IPS-20b (cell line): Measurements from ENCODE around the gene SCO2.

Experiments used
- H3K27ac ChIP-seq: one replicate; pipeline ENCODE4 v1.5.1; 2013; ENCODE audit warnings: low read length
- H3K27me3 ChIP-seq: 2 replicates; pipeline ENCODE4 v1.6.1; 2013; ENCODE audit warnings: mild to moderate bottlenecking, low read length, inconsistent platforms; ENCODE audit not compliant: insufficient read depth
- H3K36me3 ChIP-seq: 2 replicates; pipeline ENCODE4 v1.6.1; 2013; ENCODE audit warnings: low read depth, mild to moderate bottlenecking, inconsistent platforms, low read length, moderate library complexity; ENCODE audit not compliant: insufficient read depth
- H3K4me1 ChIP-seq: 2 replicates; pipeline ENCODE4 v1.6.1; 2013; ENCODE audit warnings: mild to moderate bottlenecking, control low read depth, inconsistent platforms, low read length, moderate library complexity; ENCODE audit not compliant: insufficient read depth
- H3K4me3 ChIP-seq: 2 replicates; pipeline ENCODE4 v1.5.1; 2013; ENCODE audit warnings: mild to moderate bottlenecking, low read length, inconsistent platforms
- H3K9ac ChIP-seq: 2 replicates; pipeline ENCODE4 v1.6.1; 2013; ENCODE audit warnings: low read depth, mild to moderate bottlenecking, inconsistent platforms, low read length, moderate library complexity
- H3K9me3 ChIP-seq: 2 replicates; pipeline ENCODE4 v1.6.1; 2013; ENCODE audit warnings: mild to moderate bottlenecking, low read depth, low read length, inconsistent platforms; ENCODE audit not compliant: insufficient read depth

SCO2 gene, protein sequence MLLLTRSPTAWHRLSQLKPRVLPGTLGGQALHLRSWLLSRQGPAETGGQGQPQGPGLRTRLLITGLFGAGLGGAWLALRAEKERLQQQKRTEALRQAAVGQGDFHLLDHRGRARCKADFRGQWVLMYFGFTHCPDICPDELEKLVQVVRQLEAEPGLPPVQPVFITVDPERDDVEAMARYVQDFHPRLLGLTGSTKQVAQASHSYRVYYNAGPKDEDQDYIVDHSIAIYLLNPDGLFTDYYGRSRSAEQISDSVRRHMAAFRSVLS

DNA sequence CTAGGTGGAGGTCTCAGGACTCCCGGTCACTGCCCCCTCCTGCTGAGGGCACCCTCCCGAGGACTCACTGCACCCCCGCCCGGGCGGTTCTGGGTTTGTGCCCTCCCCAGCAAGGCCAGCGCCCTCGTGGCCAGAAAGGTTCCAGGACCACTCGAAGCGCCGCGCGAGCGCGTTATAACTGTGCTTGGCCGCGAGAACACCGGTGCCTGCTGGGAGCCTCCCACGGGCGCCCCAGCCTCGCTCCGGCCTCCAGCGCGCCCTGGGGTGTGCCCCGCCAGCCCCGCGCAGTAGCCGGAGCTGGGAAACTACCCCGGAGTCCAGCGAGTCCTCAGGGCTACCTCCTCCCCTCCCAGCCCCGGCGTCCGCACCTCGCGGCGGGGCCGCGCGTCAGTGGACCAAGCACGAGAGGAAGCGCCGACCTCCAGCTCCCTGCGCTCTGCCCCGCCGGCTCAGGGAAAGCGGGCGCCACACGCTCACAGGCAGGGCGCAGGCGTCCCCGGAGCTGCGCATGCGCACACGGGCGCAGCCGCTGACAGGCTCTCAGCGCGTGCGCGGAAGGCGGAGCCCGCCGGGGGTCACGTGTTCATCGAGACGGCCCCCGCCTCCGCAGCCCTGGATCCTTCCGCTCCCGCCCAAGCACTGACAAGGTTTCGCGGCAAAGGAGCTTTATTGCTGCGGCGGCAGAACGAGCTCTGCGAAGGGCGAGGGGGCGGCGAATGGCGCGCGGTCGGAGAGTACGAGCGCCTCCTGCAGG is at the start of gene SCO2:
Gene SCO2, minus strand, starts transcription at position 495 of the 754 bp plus-strand sequence. CDS start 1,187 bp downstream, outside the sequence.
- H3K27ac ChIP-seq: no peak within 1 kb of the TSS
- H3K4me3 ChIP-seq: peak within 1 kb of the TSS; percentile 77
- peaks cover 39% of the 10 kb centered on the region for H3K27me3 ChIP-seq
- no peaks in the 10 kb centered on the region for H3K9me3 ChIP-seq
- H3K9ac ChIP-seq: peak within 1 kb of the TSS; percentile 83; the same call in 1 of the 2 replicates
- peaks cover 37% of the 10 kb centered on the region for H3K36me3 ChIP-seq
- peaks cover 3% of the 10 kb centered on the region; the same call in 1 of the 2 replicates for H3K4me1 ChIP-seq

DNA sequence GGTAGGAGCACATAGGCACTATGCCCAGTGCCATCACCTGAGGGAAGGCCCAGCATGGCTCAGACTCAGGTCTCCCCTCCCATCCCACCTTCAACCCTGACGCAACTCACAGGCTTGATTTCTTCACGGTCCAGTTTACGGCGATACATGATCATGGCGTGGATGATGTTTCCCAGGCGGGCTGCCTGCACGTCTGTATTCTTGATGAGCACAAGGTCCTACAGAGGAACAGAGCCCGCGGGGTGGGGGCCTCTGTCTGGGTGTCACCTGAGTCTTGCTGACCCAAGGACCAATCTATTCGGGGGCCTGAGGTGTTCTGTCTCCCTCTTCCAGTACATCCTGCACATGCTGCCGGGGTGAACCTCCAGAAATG is 49.0 kb upstream of the SCO2 start:
- H3K36me3 ChIP-seq: peaks cover 79% of the 10 kb centered on the region

DNA sequence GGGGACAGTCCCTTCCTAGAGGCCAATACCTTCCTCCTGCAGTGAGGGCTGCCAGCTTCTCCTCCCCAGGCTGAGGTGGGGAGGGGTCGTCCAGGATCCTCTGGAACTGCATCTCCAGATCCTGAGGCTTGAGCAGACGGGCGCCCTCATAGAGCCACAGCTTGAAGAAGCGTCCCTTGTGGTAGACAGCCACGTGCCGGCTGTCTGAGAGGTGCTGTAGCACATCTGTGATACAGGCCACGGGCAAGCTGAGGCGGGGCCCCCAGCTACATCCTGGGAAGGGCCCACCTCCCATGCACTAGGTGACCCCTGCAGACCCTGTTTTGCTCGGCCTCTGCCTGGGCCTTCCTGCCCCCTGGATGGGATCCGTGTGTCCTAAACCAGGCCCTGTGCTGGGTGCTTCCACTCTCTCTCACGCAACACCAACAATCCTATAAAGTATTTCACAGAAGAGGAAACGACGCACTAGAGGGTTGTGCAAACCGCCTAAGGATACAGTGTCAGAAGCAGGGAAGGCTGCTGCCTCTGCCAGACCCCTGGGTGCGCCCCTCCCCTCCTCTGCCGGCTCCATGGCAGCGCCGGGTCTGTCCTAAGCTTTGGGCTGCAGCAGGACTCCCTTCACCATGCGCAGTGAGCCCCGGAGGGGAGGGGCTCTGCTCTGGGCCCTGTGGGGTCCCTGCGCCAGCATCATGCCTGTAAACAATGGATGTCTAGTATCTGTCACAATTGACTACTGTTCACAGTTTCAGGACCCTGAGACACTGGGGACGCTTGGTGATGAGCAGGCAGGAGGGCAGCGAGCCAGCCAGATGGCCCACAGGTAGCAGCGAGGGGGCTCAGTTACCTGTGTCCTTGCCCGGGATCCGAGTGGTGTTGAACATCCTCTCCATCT is 48.3 kb upstream of the SCO2 start:
- H3K9me3 ChIP-seq: no peaks in the 10 kb centered on the region
- no peak overlapping the region for H3K4me3 ChIP-seq
- H3K27ac ChIP-seq: no peak overlapping the region
- H3K4me1 ChIP-seq: no peaks in the 10 kb centered on the region
- no peak overlapping the region for H3K9ac ChIP-seq
- H3K27me3 ChIP-seq: no peaks in the 10 kb centered on the region
- peaks cover 80% of the 10 kb centered on the region for H3K36me3 ChIP-seq

More for the DNA sequence above, 49.0 kb upstream of the SCO2 start:
- Histone ChIP-seq H3K27me3 (no peaks in the 10 kb centered on the region), H3K27ac (no peak overlapping the region), H3K9ac (no peak overlapping the region), H3K4me3 (no peak overlapping the region), H3K4me1 (no peaks in the 10 kb centered on the region), H3K9me3 (no peaks in the 10 kb centered on the region)

DNA sequence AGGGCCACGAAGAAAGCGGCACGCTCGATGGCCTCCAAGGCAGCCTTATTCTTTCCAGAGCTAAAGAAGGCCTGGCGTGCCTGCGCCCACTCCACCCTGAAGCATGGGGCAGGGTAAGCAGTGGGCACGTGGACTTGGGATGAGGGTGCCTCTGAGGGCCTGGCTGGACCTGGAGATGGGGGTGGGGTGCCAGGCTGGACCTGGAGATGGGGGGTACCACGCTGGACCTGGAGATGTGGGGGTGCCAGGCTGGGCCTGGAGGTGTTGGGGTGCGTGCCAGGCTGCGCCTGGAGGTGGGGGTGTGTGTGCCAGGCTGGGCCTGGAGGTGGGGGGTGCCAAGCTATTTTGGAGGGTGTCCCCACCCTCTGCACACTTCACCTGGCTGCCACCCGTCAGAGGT is 47.6 kb upstream of the SCO2 start:
- Histone ChIP-seq H3K4me3 (no peak overlapping the region), H3K4me1 (no peaks in the 10 kb centered on the region), H3K36me3 (peaks cover 79% of the 10 kb centered on the region), H3K27me3 (no peaks in the 10 kb centered on the region), H3K27ac (no peak overlapping the region), H3K9ac (no peak overlapping the region), H3K9me3 (no peaks in the 10 kb centered on the region)

DNA sequence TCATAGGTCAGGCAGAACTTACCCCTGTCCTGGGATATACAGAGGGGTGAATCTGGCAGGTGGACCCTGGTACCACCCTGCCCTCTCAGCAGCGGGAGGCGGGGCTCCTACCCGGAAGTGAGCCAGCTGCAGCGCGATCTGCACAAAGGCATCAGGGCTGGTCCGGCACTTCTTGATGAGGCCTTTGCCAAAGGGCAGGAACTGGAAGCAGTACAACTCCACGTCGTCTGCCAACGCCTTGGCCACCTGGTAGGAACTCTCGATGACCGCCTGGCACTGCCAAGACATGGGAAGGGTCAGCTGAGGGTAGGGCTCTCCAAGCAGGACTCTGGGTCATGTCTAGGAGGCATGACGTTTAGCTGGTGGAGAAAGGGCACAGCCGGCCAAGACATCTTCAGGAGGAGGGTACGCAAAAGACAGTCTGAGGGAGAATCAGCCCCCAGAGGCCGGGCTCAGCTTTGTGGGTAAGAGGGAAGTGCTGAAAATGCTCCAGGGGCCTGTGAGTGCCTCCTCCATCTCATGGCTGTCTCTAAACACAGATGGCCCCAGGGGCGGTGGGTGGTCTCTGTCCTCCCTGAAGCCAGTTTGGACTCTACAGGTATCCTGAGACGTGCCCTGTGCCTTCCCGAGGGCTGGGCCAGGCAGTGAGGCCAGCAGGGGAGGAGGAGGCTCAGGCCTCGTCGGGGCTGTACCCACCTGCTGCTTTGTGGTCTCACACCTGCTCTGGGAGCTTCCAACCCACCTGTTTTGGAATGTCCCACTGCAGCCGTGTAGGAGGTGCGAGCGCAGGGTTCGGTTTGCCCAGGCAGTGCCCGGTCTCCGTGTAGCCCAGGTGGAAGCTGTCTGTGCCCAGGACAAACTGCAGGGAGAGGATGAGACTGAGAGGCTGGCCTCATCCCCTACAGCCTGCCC is 46.1 kb upstream of the SCO2 start:
- H3K4me1 ChIP-seq: no peaks in the 10 kb centered on the region
- no peak overlapping the region for H3K4me3 ChIP-seq
- H3K27ac ChIP-seq: no peak overlapping the region
- H3K9me3 ChIP-seq: no peaks in the 10 kb centered on the region
- no peak overlapping the region for H3K9ac ChIP-seq
- H3K27me3 ChIP-seq: no peaks in the 10 kb centered on the region
- H3K36me3 ChIP-seq: peaks cover 73% of the 10 kb centered on the region

DNA sequence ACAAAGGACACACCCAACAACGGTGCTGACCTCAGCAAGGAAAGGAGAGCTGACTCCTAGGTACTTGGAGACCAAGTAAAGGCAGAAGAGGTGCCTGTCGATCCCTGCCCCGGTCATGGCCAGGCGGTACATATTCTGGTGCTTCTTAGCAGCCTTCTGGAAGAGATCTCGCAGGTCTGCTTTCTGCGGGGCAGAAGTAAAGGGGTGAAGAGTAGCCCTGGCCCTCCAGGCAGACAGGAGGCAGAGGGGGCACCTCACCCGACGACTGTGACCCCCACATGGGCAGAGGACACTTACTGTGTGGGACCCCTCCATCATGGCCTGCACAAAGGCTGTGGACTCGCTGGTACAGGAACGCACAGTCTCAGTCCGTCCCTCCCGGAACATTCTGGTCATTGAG is 45.5 kb upstream of the SCO2 start:
- no peaks in the 10 kb centered on the region for H3K4me1 ChIP-seq
- H3K36me3 ChIP-seq: peaks cover 73% of the 10 kb centered on the region
- no peaks in the 10 kb centered on the region for H3K27me3 ChIP-seq
- no peak overlapping the region for H3K4me3 ChIP-seq
- H3K27ac ChIP-seq: no peak overlapping the region
- no peaks in the 10 kb centered on the region for H3K9me3 ChIP-seq
- H3K9ac ChIP-seq: no peak overlapping the region

DNA sequence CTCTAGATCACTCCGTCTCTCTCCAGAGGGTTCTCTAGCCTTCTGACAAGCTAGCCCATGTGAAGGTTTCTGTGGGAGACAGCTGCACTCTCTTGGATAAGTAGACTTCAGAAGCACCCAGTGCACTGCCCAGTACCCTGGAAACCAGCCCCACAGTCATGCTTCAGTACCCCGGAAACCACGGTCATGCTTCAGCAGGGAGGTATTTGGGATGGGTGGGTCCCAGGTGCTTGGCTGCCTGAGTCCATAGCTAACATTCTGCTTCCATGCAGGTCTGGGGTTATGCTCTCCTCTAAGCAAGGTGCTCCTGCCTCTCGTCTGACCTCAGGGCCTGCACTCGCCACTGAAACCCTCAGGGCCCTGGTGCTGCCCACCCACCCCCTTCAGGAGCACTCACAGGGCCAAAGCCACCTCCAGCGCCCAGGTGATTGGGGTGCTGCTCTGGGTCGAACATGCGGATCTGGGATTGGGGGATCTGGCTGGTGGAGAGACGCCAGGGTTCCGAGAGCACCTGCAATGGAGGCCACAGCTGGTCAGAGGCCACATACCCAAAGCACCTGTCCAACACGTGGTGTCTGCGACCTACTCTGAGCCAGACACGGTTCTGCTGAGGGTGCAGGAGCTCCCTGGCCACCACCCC is 44.6 kb upstream of the SCO2 start:
- Histone ChIP-seq H3K27ac (no peak overlapping the region), H3K9ac (no peak overlapping the region), H3K4me3 (no peak overlapping the region), H3K27me3 (0 out of 2 replicates have a peak, but pooled peaks cover 4% of the 10 kb centered on the region), H3K36me3 (peaks cover 67% of the 10 kb centered on the region), H3K9me3 (no peaks in the 10 kb centered on the region), H3K4me1 (no peaks in the 10 kb centered on the region)

DNA sequence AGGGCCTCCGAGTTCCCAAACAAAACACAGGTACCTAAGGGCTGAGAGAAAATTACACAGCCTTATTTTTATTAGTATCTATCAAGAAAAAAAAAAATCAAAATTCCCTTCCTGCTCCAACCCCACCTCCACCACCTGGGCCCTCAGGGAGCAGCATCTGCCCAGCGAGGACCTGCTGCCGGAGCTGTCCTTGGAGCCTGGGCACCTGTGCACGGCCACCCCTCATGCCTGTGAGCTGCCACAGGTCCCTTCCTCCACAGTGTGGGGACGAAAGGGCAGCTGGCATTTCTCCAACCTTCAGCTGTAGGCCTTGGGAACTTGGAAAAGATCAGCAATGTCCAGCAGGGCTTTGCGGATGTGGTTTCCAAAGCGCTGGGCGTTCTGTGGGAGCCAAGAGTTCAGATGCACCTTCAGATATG is 43.7 kb upstream of the SCO2 start:
- Histone ChIP-seq H3K9ac (no peak overlapping the region), H3K27me3 (peaks cover 14% of the 10 kb centered on the region), H3K27ac (no peak overlapping the region), H3K36me3 (peaks cover 60% of the 10 kb centered on the region), H3K4me3 (no peak overlapping the region), H3K4me1 (no peaks in the 10 kb centered on the region), H3K9me3 (no peaks in the 10 kb centered on the region)

DNA sequence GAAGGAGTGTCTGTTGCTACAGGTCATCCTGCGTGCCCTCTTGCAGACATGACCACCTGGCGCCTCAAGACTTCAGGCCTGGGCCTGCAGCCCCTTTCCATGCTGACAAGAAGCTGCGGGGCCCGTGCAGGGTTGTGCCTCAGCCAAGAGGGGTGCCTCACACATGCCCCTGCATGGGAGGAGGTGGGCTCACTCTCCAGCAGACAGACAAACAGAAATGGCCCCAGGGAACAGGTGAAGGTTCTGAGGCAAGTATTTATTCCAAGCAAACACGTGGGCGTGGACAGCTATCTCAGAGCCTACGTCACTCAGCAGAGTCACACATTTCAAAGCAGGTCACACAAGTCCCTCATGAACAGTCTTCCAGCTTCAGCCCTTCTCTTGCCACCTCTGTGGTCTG is 43.2 kb upstream of the SCO2 start:
- Histone ChIP-seq H3K9ac (no peak overlapping the region), H3K36me3 (peaks cover 55% of the 10 kb centered on the region), H3K4me1 (no peaks in the 10 kb centered on the region), H3K27me3 (peaks cover 18% of the 10 kb centered on the region), H3K9me3 (no peaks in the 10 kb centered on the region), H3K4me3 (no peak overlapping the region), H3K27ac (no peak overlapping the region)

DNA sequence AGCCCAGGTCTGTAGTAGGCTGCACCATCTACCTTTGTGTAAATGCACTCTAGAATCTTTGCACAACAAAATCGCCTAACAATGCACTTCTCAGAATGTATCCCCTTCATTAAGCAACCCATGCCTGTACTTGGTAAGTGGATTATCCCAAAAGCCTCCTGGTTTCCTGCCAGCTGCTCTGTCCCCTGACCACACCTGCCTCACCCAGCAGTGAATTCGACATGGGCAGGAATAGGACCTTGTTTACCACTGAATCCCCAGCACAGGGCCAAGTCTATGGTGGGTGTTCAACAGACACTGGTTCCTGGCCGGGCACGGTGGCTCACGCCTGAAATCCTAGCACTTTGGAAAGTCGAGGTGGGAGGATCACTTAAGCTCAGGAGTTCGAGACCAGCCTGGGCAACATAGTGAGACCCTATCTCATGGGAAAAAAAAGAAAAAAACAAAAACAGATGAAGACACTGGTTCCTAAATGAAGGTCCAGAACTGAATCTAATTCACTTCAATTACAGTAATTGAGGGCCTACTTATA is 42.4 kb upstream of the SCO2 start:
- H3K4me3 ChIP-seq: no peak overlapping the region
- H3K36me3 ChIP-seq: peaks cover 48% of the 10 kb centered on the region
- peaks cover 23% of the 10 kb centered on the region for H3K27me3 ChIP-seq
- H3K4me1 ChIP-seq: no peaks in the 10 kb centered on the region
- no peak overlapping the region for H3K9ac ChIP-seq
- H3K27ac ChIP-seq: no peak overlapping the region
- no peaks in the 10 kb centered on the region for H3K9me3 ChIP-seq
